ENCODE data around the gene MOCS3. TPM values are rescaled to one million over a fixed set of nuclear protein-coding genes. Genes with fewer than 3 reads are reported as not detected.
A peak's percentile ranks its signal among the peaks of the same experiment; 100 is the strongest.

Gene MOCS3
- total RNA-seq, 1 experiment from 2014 or later, result 13.4 TPM

DNA sequence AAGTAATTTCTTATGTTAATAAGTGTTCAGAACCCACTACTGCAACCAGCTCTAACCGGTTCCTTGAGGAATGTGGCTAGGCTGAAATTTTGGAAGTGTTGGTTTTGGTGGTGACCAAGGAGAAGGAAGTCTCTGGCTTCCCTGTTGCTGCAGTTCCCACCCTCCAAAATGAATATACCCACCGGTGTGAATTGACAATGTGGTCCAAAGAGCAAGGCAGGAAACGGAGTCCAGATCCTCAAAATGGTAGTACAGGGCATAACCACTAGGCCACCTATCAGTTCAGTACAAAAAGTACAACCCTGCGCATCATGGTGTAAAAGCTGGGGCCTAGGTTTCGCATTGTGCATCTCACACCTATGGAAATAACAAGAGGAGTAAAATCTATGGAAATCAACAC lies 30.1 kb upstream of the MOCS3 start:
- H3K27ac ChIP-seq (ENCODE audit: low read length), result no peak overlapping the region
- peaks cover 49% of the 10 kb centered on the region for H3K36me3 ChIP-seq (ENCODE audit: low read depth, low read length)
- peaks cover 71% of the 10 kb centered on the region for H3K79me2 ChIP-seq (ENCODE audit: low read length)
- H3K4me3 ChIP-seq (ENCODE audit: low read length), result peak overlapping the region; percentile 92
- H3K9ac ChIP-seq (ENCODE audit: low read length), result no peak overlapping the region
- peaks cover 31% of the 10 kb centered on the region for H3K4me1 ChIP-seq (ENCODE audit: insufficient read depth, low read length)
- DNase-seq (no peak), ATAC-seq (no peak)
- H3K27me3 ChIP-seq (ENCODE audit: low read length), result no peaks in the 10 kb centered on the region
- no peaks in the 10 kb centered on the region for H3K9me2 ChIP-seq (replicated peaks; ENCODE audit: low read length)
- H3K4me2 ChIP-seq (ENCODE audit: low read length), result peak overlapping the region; percentile 90
- H3F3A ChIP-seq (ENCODE audit: low read length, unreplicated experiment), result peaks cover 15% of the 10 kb centered on the region
- H3K9me3 ChIP-seq (ENCODE audit: low read length), result no peaks in the 10 kb centered on the region
- TF ChIP-seq EZH2phosphoT487 (IDR thresholded peaks at IDR 0.05; ENCODE audit: borderline replicate concordance, low read length), result no peak
- no peak for TF ChIP-seq EZH2 (IDR thresholded peaks at IDR 0.05; ENCODE audit: low read length, unreplicated experiment)
- no peak for TF ChIP-seq CTCF (conservative IDR thresholded peaks at IDR 0.05; ENCODE audit: low read depth, low read length)
- H2AFZ ChIP-seq (ENCODE audit: low read length), result no peak overlapping the region
- ChIA-PET POLR2A (ENCODE audit: unreplicated experiment) (no interaction called here), CTCF (no interaction called here)
- BruUV-seq (replicated peaks), result no TSS peak
- intact Hi-C loops (cut with micrococcal nuclease), result loop anchor here (5.0 kb wide), 1 partner anchor 36 kb away; no protein-coding TSS in a partner anchor
- peaks cover 48% of the 10 kb centered on the region for H4K20me1 ChIP-seq (ENCODE audit: low read length)

DNA sequence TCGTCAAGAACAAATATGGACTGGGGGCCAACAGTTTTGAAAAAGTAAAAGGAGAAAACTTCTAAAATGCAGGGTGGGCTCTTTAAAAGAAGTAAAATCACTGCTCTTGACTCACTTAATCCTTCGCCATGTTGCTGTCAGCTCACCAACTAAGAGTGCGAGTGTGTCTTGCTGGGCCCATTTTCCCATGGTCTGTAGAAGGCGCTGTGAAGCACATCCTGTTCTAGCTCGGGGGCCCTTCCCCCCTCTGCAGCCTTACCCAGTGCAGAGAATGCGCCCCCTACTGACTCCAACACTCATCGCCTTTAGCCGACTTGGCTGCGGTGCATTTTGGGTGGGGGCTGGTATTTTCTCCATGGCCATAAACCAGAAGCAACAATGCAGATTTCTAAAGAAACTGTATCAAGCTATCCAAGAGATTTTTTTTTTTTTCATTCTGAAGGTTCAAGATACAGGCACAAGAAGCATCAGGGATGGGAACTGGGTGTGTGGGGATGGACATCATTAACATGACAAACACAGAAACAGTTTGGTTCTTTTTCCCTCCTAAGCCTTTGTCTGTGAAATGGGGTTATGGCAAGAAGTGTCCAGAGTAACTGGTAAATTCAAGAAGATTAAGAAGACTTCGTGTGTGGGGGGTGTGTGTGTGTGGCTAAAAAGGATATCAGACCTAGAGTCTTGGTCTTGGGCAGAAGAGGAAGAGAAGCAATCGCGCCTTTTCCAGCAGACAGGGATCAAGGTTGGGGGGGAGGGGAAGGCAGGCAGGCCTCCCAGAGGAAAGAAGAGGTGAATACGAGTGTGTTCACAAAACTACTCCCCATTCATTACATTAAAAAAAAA lies 29.1 kb upstream of the MOCS3 start:
- TF ChIP-seq CTCF (conservative IDR thresholded peaks at IDR 0.05; ENCODE audit: low read depth, low read length) (peak; percentile 99), EZH2phosphoT487 (IDR thresholded peaks at IDR 0.05; ENCODE audit: borderline replicate concordance, low read length) (no peak), EZH2 (IDR thresholded peaks at IDR 0.05; ENCODE audit: low read length, unreplicated experiment) (no peak)
- H3K4me3 ChIP-seq (ENCODE audit: low read length), result peak overlapping the region; percentile 92
- no peaks in the 10 kb centered on the region for H3K9me3 ChIP-seq (ENCODE audit: low read length)
- peak overlapping the region; percentile 90 for H3K4me2 ChIP-seq (ENCODE audit: low read length)
- H3K36me3 ChIP-seq (ENCODE audit: low read depth, low read length), result peaks cover 47% of the 10 kb centered on the region
- ATAC-seq (peak; percentile 34), DNase-seq (peak; percentile 92)
- H3K27ac ChIP-seq (ENCODE audit: low read length), result peak overlapping the region; percentile 12
- peaks cover 31% of the 10 kb centered on the region for H3K4me1 ChIP-seq (ENCODE audit: insufficient read depth, low read length)
- TSS peak; percentile 28 for BruUV-seq (replicated peaks)
- POLR2A ChIA-PET (ENCODE audit: unreplicated experiment), result interaction anchor here (0.5 kb wide), 1 partner anchor 587 kb away, joined by 4 read pairs; no protein-coding TSS in a partner anchor
- H3K9me2 ChIP-seq (replicated peaks; ENCODE audit: low read length), result no peaks in the 10 kb centered on the region
- peak overlapping the region; percentile 81 for H3K9ac ChIP-seq (ENCODE audit: low read length)
- intact Hi-C loops (cut with micrococcal nuclease), result loop anchor here (2.0 to 5.0 kb wide), 2 partner anchors 37 to 135 kb away; partner anchors contain the start of gene BCAS4
- peaks cover 25% of the 10 kb centered on the region for H3F3A ChIP-seq (ENCODE audit: low read length, unreplicated experiment)
- no peak overlapping the region for H2AFZ ChIP-seq (ENCODE audit: low read length)
- H4K20me1 ChIP-seq (ENCODE audit: low read length), result peaks cover 38% of the 10 kb centered on the region
- peaks cover 61% of the 10 kb centered on the region for H3K79me2 ChIP-seq (ENCODE audit: low read length)
- CTCF ChIA-PET, result interaction anchor here (0.7 to 1.4 kb wide), 4 partner anchors 135 to 139 kb away, joined by 4 to 6 read pairs (median 4); partner anchors contain the start of gene BCAS4
- no peaks in the 10 kb centered on the region for H3K27me3 ChIP-seq (ENCODE audit: low read length)
